GM23338 (cell line): ENCODE data around the gene ATOH7. TPM values are rescaled to one million over a fixed set of nuclear protein-coding genes. Genes with fewer than 3 reads are reported as not detected.

ENCODE experiments used
- ATAC-seq: fragments of 200-7000 bp; cut with Tn5 transposase; 3 replicates; pipeline ENCODE4 v1.9.1; 2020
- DNase-seq: peaks from one replicate; pipeline ENCODE4 v3.0.0-alpha.2; 2015; ENCODE audit warnings: low spot score
- H2AFZ ChIP-seq: fragments of 200-600 bp; sonication (generic); 2 replicates; pipeline ENCODE4 v1.8.0; 2016; ENCODE audit warnings: antibody characterized with exemption, mild to moderate bottlenecking, moderate library complexity
- H3F3A ChIP-seq: fragments of 200-600 bp; sonication (generic); replicated peaks from 2 replicates; pipeline ENCODE4 v1.8.0; 2017; ENCODE audit warnings: antibody characterized with exemption, mixed run types, low read depth
- H3K27ac ChIP-seq: fragments of 200-600 bp; sonication (generic); 2 replicates; pipeline ENCODE4 v1.6.1; 2016; ENCODE audit warnings: low read depth
- H3K27me3 ChIP-seq: fragments of 200-600 bp; sonication (generic); 2 replicates; pipeline ENCODE4 v1.8.0; 2016; ENCODE audit warnings: mild to moderate bottlenecking, mixed run types, moderate library complexity; ENCODE audit not compliant: insufficient read depth
- H3K36me3 ChIP-seq: fragments of 200-600 bp; sonication (generic); 2 replicates; pipeline ENCODE4 v1.8.0; 2016; ENCODE audit warnings: mild to moderate bottlenecking; ENCODE audit not compliant: insufficient read depth
- H3K4me1 ChIP-seq: fragments of 200-600 bp; sonication (generic); 2 replicates; pipeline ENCODE4 v1.8.0; 2016; ENCODE audit warnings: mild to moderate bottlenecking, moderate library complexity; ENCODE audit not compliant: insufficient read depth
- H3K4me2 ChIP-seq: fragments of 200-600 bp; sonication (generic); 2 replicates; pipeline ENCODE4 v1.7.1; 2017; ENCODE audit warnings: mixed run types
- H3K4me3 ChIP-seq: fragments of 200-600 bp; sonication (generic); 2 replicates; pipeline ENCODE4 v1.6.1; 2016; ENCODE audit warnings: mixed run types
- H3K79me2 ChIP-seq: fragments of 200-600 bp; sonication (generic); replicated peaks from 2 replicates; pipeline ENCODE4 v1.8.0; 2017; ENCODE audit warnings: mild to moderate bottlenecking; ENCODE audit not compliant: insufficient read depth
- H3K9me2 ChIP-seq: fragments of 200-600 bp; sonication (generic); 2 replicates; pipeline ENCODE4 v1.8.0; 2017; ENCODE audit not compliant: insufficient read depth
- H4K20me1 ChIP-seq: fragments of 200-600 bp; sonication (generic); replicated peaks from 2 replicates; pipeline ENCODE4 v1.8.0; 2017; ENCODE audit warnings: mild to moderate bottlenecking; ENCODE audit not compliant: insufficient read depth
- H3K27ac Mint-ChIP-seq: 2 replicates; pipeline ENCODE4 v1.8.0; 2020; ENCODE audit warnings: inconsistent platforms, mild to moderate bottlenecking, moderate library complexity, mixed read lengths
- H3K27me3 Mint-ChIP-seq: 3 replicates; pipeline ENCODE4 v1.8.0; 2022; ENCODE audit warnings: low read depth, mild to moderate bottlenecking, moderate library complexity, mixed read lengths, inconsistent platforms; ENCODE audit not compliant: insufficient read depth, poor library complexity
- H3K36me3 Mint-ChIP-seq: 3 replicates; pipeline ENCODE4 v1.8.0; 2021; ENCODE audit warnings: low read depth, mild to moderate bottlenecking, inconsistent platforms, moderate library complexity, mixed read lengths
- H3K4me1 Mint-ChIP-seq: 3 replicates; pipeline ENCODE4 v1.8.0; 2020; ENCODE audit warnings: mild to moderate bottlenecking, inconsistent platforms, mixed read lengths
- H3K4me3 Mint-ChIP-seq: 3 replicates; pipeline ENCODE4 v1.8.0; 2021; ENCODE audit warnings: moderate library complexity, mild to moderate bottlenecking, inconsistent platforms, mixed read lengths
- H3K9me3 Mint-ChIP-seq: 3 replicates; pipeline ENCODE4 v1.8.0; 2020; ENCODE audit warnings: moderate library complexity, mild to moderate bottlenecking, inconsistent platforms, mixed read lengths
- CREB1 ChIP-seq: fragments of 250-450 bp; sonication (Bioruptor Pico); IDR thresholded peaks from 2 replicates; pipeline ENCODE4 v1.5.0; 2020; ENCODE audit warnings: low read depth, mild to moderate bottlenecking, moderate library complexity
- CTCF ChIP-seq, 2 experiments: fragments of 200-600 bp in 1 of 2; sonication (generic) in 1 of 2; conservative IDR thresholded peaks; 2 replicates each; pipeline versions ENCODE4 v1.5.1 to v1.6.1; 2016 to 2017; ENCODE audit warnings: antibody characterized with exemption in 2 of 2, low read depth in 2 of 2, mild to moderate bottlenecking in 2 of 2, moderate library complexity in 1 of 2
- ETS1 ChIP-seq: IDR thresholded peaks from 2 replicates; pipeline ENCODE4 v1.6.1; 2016; ENCODE audit warnings: antibody characterized with exemption
- EZH2 ChIP-seq: fragments of 200-600 bp; sonication (generic); IDR thresholded peaks from one replicate; pipeline ENCODE4 v1.8.0; 2017; ENCODE audit warnings: antibody characterized with exemption, mild to moderate bottlenecking, low read depth; ENCODE audit not compliant: unreplicated experiment
- EZH2phosphoT487 ChIP-seq: fragments of 200-600 bp; sonication (generic); IDR thresholded peaks from one replicate; pipeline ENCODE4 v1.8.1; 2018; ENCODE audit warnings: antibody characterized with exemption; ENCODE audit not compliant: unreplicated experiment
- JUNB ChIP-seq: IDR thresholded peaks from one replicate; pipeline ENCODE4 v1.6.1; 2016; ENCODE audit warnings: antibody characterized with exemption; ENCODE audit not compliant: unreplicated experiment
- NANOG ChIP-seq: IDR thresholded peaks from 2 replicates; pipeline ENCODE4 v1.6.1; 2016; ENCODE audit warnings: antibody characterized with exemption, borderline replicate concordance
- POLR2AphosphoS5 ChIP-seq: IDR thresholded peaks from 2 replicates; pipeline ENCODE4 v1.6.1; 2016; ENCODE audit warnings: antibody characterized with exemption, low read depth
- REST ChIP-seq: IDR thresholded peaks from one replicate; pipeline ENCODE4 v1.6.1; 2018; ENCODE audit warnings: antibody characterized with exemption; ENCODE audit not compliant: unreplicated experiment
- STAT1 ChIP-seq: IDR thresholded peaks from one replicate; pipeline ENCODE4 v1.6.1; 2016; ENCODE audit warnings: antibody characterized with exemption; ENCODE audit not compliant: unreplicated experiment
- ZNF114 ChIP-seq: fragments of 250-450 bp; sonication (Bioruptor Pico); IDR thresholded peaks from 2 replicates; pipeline ENCODE4 v1.5.0; 2020; ENCODE audit warnings: mild to moderate bottlenecking, moderate library complexity
- ZNF331 ChIP-seq: fragments of 250-450 bp; sonication (Bioruptor Pico); IDR thresholded peaks from 2 replicates; pipeline ENCODE4 v1.5.0; 2020; ENCODE audit warnings: low read depth, mild to moderate bottlenecking, moderate library complexity
- ZNF462 ChIP-seq: fragments of 250-450 bp; sonication (Bioruptor Pico); IDR thresholded peaks from 2 replicates; pipeline ENCODE4 v1.5.0; 2020; ENCODE audit warnings: mild to moderate bottlenecking, moderate library complexity
- polyA plus RNA-seq: library from polyadenylated mRNA; unstranded; fragments of >200 nt; fragmentation: Nextera tagmentation; extraction: Ambion mirVana; gene quantifications from 2 replicates; pipeline ENCODE4 v1.2.1, GENCODE V29; 2016
- total RNA-seq: library from RNA; depleted of rRNA; stranded (reverse); fragments of >200 nt; shearing (Covaris generic); gene quantifications from 2 replicates; pipeline ENCODE4 v1.2.3, GENCODE V29; 2014

Gene ATOH7
- total and polyA plus RNA-seq, 2 experiments from 2014 or later, result 0.23 to 1.2 TPM

- H3K36me3 ChIP-seq, result no peaks in the 10 kb centered on the region
- no peak overlapping the region for H3K4me2 ChIP-seq
- H2AFZ ChIP-seq, result no peak overlapping the region
- H3K4me3 ChIP-seq, result no peak overlapping the region
- H3K27ac Mint-ChIP-seq, result no peak overlapping the region
- no peaks in the 10 kb centered on the region for H3K4me1 ChIP-seq
- H3K27ac ChIP-seq, result no peak overlapping the region
- H3K36me3 Mint-ChIP-seq, result no peaks in the 10 kb centered on the region
- H3F3A ChIP-seq, result no peaks in the 10 kb centered on the region
- no peak for ATAC-seq
- no peaks in the 10 kb centered on the region for H3K27me3 ChIP-seq
- H3K4me1 Mint-ChIP-seq, result peaks cover 5% of the 10 kb centered on the region; the same call in 2 of the 3 replicates
- TF ChIP-seq CTCF (conservative IDR thresholded peaks at IDR 0.05; ENCODE audit: low read depth in 2 of 2) (no peak), EZH2 (no peak), STAT1 (no peak), ZNF331 (CRISPR knock-in tag) (no peak), POLR2AphosphoS5 (no peak), NANOG (no peak), CREB1 (CRISPR knock-in tag) (no peak), ETS1 (no peak), JUNB (no peak), ZNF462 (CRISPR knock-in tag) (no peak), ZNF114 (no peak), EZH2phosphoT487 (no peak), REST (no peak)
- H3K9me3 Mint-ChIP-seq, result peaks cover 10% of the 10 kb centered on the region; the same call in 2 of the 3 replicates
- H3K27me3 Mint-ChIP-seq, result no peaks in the 10 kb centered on the region
- DNase-seq, result no peak
- H3K79me2 ChIP-seq, result no peaks in the 10 kb centered on the region
- H3K9me2 ChIP-seq, result no peaks in the 10 kb centered on the region
- H3K4me3 Mint-ChIP-seq, result no peak overlapping the region
- no peaks in the 10 kb centered on the region for H4K20me1 ChIP-seq
Observed at GRCh38 chr10:68192113-68192512, 39.8 kb downstream of the ATOH7 start.
